Astrocyte of the spinal cord (primary cell): ENCODE measurements around the gene RBM24.
A peak's percentile ranks its signal among the peaks of the same experiment; 100 is the strongest.

ENCODE experiments used
- DNase-seq: peaks from one replicate; pipeline ENCODE4 v3.0.0; 2011; ENCODE audit warnings: low read depth, low spot score
- H3K4me3 ChIP-seq: 2 replicates; pipeline ENCODE4 v1.5.1; 2011; ENCODE audit warnings: low read depth, mild to moderate bottlenecking, low read length, moderate library complexity
- in situ Hi-C: cut with HindIII; loops from 2 replicates; pipeline ENCODE4 v1.10.0; 2017; ENCODE audit warnings: low sequenced_read_pairs
- TF ChIP-seq, protein P1 (sequence below): IDR thresholded peaks from 2 replicates; pipeline ENCODE4 v1.5.1; 2012; ENCODE audit warnings: low read depth, mild to moderate bottlenecking, low read length, inconsistent platforms

RBM24 gene

DNA sequence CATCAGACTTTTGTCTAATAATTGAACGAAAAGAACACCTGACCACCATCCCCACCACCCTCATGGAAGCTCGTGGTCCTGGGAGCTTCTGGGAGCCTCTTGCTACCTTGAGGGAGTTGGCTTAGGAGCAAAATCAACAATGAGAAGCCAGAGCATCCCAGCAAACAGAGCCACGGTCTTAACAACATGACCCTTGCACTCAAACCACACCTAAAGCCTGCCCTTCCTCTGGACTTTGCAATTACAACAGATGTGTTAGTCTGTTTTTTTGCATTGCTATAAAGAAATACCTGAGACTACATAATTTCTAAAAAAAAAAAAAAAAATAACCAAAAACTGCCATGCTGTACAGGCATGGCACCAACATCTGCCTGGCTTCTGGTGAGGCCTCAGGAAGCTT lies 9.5 kb upstream of the RBM24 start:
- in situ Hi-C loops = no loop called here
- TF ChIP-seq, protein P1, sequence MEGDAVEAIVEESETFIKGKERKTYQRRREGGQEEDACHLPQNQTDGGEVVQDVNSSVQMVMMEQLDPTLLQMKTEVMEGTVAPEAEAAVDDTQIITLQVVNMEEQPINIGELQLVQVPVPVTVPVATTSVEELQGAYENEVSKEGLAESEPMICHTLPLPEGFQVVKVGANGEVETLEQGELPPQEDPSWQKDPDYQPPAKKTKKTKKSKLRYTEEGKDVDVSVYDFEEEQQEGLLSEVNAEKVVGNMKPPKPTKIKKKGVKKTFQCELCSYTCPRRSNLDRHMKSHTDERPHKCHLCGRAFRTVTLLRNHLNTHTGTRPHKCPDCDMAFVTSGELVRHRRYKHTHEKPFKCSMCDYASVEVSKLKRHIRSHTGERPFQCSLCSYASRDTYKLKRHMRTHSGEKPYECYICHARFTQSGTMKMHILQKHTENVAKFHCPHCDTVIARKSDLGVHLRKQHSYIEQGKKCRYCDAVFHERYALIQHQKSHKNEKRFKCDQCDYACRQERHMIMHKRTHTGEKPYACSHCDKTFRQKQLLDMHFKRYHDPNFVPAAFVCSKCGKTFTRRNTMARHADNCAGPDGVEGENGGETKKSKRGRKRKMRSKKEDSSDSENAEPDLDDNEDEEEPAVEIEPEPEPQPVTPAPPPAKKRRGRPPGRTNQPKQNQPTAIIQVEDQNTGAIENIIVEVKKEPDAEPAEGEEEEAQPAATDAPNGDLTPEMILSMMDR = no peak
- no peak overlapping the region for H3K4me3 ChIP-seq
- DNase-seq = no peak

DNA sequence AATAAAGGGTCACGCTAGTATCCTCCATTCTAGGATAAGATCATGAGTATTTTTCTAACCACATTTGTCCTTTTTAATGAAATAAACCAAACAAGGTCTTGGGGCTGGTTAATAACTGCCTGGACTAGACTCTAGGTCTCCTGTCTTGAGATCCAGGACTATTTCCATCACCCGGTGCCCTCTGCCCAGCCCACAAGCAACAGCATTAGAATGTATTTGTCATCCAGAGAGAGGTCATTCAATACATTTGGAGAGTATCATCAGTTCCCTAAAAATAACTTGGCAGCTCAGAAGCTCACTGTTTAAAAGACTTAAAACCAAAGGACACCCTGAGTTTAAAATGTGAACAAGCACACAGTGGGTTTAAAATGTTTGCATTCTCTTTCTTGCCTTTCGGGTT lies 4.4 kb upstream of the RBM24 start:
- TF ChIP-seq, protein P1 = no peak
- peak; percentile 10 for DNase-seq
- in situ Hi-C loops = no loop called here
- H3K4me3 ChIP-seq = no peak overlapping the region

DNA sequence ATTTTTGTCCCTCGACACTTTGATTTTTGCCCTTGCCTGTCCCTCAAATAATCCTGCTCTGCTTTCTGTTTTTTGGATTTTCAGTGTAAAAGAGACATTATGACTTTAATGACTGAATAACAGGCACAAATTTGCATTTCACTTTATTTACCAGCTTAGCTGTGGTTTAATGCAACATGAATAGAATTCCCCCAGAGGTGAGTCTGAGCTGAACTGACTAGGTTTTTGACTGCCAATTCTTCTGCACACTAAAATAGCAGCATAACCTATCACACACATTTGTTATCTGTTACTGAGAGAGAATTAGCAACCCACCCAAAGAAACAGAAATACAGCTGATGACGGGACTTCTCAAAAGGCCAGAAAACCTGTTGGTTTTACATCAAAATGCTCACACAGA lies 3.9 kb upstream of the RBM24 start:
- H3K4me3 ChIP-seq = no peak overlapping the region
- DNase-seq = no peak
- TF ChIP-seq, protein P1 = no peak
- in situ Hi-C loops = no loop called here

DNA sequence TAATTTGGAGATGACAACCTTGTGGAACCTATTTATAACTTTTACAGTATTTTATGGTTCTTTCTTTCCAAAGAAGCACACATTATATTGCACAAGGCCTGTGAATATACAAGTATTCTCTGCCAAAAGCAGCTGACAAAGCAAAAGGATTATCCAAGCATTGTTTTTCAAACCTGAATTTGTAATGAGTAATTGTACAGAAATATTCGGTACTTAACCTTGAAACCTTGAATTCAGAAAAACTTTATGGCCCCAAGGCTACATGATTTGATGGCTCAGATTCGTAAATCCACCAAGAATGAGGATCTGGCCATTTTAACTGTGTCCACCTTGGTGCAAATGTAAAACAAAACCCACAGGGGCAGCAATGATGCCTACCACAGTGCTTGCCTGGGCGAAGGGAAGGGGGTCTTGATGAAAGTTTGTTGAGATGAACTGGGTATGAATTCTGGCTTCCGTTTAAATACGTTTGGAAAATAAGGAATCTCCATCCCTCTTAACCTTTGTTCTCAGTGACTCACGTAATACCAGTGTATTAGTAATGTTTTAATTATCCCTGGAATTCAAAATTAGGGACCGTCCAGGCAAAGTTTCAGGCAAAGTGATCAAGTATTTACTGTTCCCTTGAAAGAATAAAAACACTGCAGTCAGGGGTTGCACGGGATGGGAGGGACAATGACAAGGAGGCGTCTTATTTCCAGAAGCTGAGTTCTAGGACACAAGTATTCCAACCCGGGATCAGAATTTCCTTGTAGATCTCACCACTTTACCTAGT lies 2.7 kb upstream of the RBM24 start:
- TF ChIP-seq, protein P1 = no peak
- peak; percentile 50 for DNase-seq
- no peak overlapping the region for H3K4me3 ChIP-seq
- in situ Hi-C loops = no loop called here

DNA sequence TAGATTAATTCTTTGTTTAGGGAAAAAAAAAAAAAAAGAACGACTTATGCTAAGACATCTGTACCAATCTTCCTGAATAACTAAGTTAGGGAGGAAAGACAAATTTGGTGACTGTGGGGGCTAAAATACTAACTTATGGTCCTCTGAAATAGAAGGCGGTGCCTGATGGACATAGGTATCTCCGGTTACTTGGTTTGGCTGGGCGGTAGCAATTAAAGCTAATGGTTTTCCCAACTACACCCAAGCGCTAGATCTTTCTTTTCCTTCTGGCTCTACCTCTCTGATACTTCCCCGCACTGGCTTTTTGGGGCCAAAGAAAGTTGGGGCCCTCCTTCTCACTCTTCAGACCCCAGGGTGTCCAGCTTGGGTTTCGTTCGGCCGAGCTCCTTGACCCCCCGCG lies 1.0 kb upstream of the RBM24 start:
- in situ Hi-C loops = no loop called here
- no peak for DNase-seq
- peak overlapping the region; percentile 83 for H3K4me3 ChIP-seq
- TF ChIP-seq, protein P1 = no peak

DNA sequence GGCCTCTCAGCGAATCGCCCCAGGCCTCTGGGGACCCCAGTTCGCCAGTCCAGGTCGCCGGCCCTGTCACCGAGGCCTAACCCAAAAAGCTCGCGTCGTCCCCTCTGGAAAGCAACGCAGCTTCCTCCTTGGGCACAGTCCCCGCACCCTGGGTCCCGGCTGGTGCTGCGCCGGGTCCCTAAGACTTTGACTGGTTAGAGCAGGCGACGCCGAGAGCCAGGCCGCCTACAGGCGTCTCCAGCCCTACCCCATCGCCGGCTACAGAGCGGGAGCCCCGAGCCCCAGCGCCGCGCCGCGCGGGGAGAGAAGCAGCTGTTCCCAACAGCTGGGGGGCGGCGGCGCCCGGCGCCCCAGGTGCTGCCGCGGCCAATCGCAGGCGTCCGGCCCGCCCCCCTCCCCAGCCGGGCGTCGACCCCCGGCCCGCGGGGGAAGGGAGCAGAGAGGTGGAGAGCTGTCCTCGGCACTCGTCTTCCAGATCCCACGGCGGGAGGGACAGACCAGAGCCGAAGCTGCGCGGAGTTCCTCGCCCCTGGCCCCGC lies 540 bp upstream of the RBM24 start:
- in situ Hi-C loops = no loop called here
- DNase-seq = peak; percentile 19
- TF ChIP-seq, protein P1 = peak; percentile 27
- peak overlapping the region; percentile 83 for H3K4me3 ChIP-seq
